ENCODE data around the gene CD320. TPM values are rescaled to one million over a fixed set of nuclear protein-coding genes. Genes with fewer than 3 reads are reported as not detected.

CD320 gene
- total and polyA plus RNA-seq, 2 experiments from 2014 or later = 53.8 to 91.4 TPM

DNA sequence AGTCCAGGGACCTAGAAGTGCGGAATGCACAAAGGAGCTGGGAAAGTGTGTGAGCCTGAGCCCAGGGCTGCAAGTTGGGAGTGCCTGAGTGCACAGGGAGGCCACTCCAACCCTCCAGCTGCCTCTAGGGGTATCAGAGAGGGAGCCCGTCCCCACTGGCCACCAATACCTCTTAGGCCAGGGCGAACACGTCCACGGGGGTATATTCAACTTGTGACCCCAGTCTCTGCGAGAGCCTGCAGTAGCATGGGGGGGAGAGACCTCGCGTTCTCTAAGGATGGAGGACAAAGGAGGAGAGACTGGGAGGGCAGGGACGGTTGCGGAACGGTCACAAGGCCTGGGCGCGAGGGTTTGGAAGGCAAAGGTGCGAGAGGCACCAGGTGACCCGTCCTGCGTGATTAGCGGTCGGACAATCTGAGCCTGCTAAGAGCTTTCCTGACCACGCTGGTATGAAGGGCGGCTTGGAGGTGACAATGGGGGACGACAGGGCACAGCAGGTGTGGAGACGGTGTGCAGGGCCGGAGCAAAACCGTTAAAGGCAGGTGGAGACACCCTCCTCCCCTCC, 676 bp downstream of the CD320 start:
- Histone ChIP-seq H3K9me2 (replicated peaks; ENCODE audit: insufficient read depth) (no peaks in the 10 kb centered on the region), H3K4me3 (peak overlapping the region; percentile 15), H3K27ac (peak overlapping the region; percentile 17), H3K9me3 (ENCODE audit: low read depth) (no peaks in the 10 kb centered on the region), H3K79me2 (peaks cover 6% of the 10 kb centered on the region), H3K27me3 (no peaks in the 10 kb centered on the region), H3K36me3 (replicated peaks; ENCODE audit: insufficient read depth, low read depth) (no peaks in the 10 kb centered on the region), H4K20me1 (ENCODE audit: insufficient read depth, poor library complexity, severe bottlenecking) (no peaks in the 10 kb centered on the region), H3K4me1 (ENCODE audit: insufficient read depth) (peaks cover 15% of the 10 kb centered on the region), H2AFZ (peak overlapping the region; percentile 27), H3K4me2 (peak overlapping the region; percentile 97)
- no peak for DNase-seq (ENCODE audit: low spot score)
- 11% methylated on average over 24 of the region's 24 CpGs for WGBS (ENCODE audit: low lambda C conversion rate, missing lambda C conversion rate)
- TF ChIP-seq, protein P1, sequence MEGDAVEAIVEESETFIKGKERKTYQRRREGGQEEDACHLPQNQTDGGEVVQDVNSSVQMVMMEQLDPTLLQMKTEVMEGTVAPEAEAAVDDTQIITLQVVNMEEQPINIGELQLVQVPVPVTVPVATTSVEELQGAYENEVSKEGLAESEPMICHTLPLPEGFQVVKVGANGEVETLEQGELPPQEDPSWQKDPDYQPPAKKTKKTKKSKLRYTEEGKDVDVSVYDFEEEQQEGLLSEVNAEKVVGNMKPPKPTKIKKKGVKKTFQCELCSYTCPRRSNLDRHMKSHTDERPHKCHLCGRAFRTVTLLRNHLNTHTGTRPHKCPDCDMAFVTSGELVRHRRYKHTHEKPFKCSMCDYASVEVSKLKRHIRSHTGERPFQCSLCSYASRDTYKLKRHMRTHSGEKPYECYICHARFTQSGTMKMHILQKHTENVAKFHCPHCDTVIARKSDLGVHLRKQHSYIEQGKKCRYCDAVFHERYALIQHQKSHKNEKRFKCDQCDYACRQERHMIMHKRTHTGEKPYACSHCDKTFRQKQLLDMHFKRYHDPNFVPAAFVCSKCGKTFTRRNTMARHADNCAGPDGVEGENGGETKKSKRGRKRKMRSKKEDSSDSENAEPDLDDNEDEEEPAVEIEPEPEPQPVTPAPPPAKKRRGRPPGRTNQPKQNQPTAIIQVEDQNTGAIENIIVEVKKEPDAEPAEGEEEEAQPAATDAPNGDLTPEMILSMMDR (IDR thresholded peaks at IDR 0.05; ENCODE audit: poor library complexity) = no peak
- TF ChIP-seq EZH2 (IDR thresholded peaks at IDR 0.05; ENCODE audit: borderline replicate concordance) (no peak), EZH2phosphoT487 (IDR thresholded peaks at IDR 0.05; ENCODE audit: low read depth, severe bottlenecking, unreplicated experiment) (no peak)

DNA sequence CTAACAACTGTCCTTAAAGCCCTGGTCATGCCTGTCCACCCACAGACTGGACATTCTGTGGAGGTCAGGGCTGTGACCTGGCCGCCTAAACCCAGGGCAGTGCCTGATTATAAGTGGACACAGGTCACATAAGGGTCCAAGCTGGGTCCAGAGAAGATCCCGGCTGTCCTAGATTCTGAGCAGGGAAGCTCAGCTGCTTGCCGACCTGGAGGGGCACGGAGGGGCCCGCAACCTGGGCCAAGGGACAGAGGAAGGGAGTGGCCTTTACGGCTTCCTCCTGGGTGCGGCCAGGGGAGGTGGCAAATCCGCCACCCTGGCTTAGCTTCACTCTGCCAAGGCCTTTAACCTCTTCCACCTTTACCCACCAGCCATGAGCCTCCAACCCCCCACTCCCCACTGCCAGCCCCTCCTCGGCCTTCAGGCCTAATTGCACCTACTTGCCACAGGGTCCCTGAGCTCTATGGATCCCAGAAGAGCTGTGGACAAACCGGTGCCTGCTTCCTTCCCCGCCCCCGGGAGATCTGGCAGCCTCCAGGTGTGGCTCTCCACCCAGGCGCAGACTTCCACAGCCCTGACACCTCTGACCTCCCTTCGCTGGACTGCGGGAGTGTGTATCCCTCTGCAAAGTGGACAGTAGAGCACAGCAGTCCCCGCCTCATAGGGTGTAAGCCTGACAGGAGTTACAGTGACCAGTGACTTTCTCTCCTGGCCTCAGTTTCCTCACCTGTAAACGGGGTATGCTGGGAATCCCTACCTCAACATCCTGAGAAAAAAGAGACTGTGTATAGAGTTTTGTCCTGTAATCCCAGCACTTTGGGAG, 1.7 kb downstream of the CD320 start:
- Histone ChIP-seq H3K4me1 (ENCODE audit: insufficient read depth) (peaks cover 15% of the 10 kb centered on the region), H3K9me2 (replicated peaks; ENCODE audit: insufficient read depth) (no peaks in the 10 kb centered on the region), H3K4me2 (no peak overlapping the region), H3K36me3 (replicated peaks; ENCODE audit: insufficient read depth, low read depth) (no peaks in the 10 kb centered on the region), H3K4me3 (no peak overlapping the region), H3K27ac (no peak overlapping the region), H3K9me3 (ENCODE audit: low read depth) (no peaks in the 10 kb centered on the region), H4K20me1 (ENCODE audit: insufficient read depth, poor library complexity, severe bottlenecking) (no peaks in the 10 kb centered on the region), H2AFZ (no peak overlapping the region), H3K27me3 (no peaks in the 10 kb centered on the region), H3K79me2 (peaks cover 6% of the 10 kb centered on the region)
- WGBS (ENCODE audit: low lambda C conversion rate, missing lambda C conversion rate) = 87% methylated on average over 17 of the region's 17 CpGs
- DNase-seq (ENCODE audit: low spot score) = no peak
- no peak for TF ChIP-seq EZH2 (IDR thresholded peaks at IDR 0.05; ENCODE audit: borderline replicate concordance)
- TF ChIP-seq EZH2phosphoT487 (IDR thresholded peaks at IDR 0.05; ENCODE audit: low read depth, severe bottlenecking, unreplicated experiment) = no peak
- TF ChIP-seq, protein P1 (IDR thresholded peaks at IDR 0.05; ENCODE audit: poor library complexity) = no peak

DNA sequence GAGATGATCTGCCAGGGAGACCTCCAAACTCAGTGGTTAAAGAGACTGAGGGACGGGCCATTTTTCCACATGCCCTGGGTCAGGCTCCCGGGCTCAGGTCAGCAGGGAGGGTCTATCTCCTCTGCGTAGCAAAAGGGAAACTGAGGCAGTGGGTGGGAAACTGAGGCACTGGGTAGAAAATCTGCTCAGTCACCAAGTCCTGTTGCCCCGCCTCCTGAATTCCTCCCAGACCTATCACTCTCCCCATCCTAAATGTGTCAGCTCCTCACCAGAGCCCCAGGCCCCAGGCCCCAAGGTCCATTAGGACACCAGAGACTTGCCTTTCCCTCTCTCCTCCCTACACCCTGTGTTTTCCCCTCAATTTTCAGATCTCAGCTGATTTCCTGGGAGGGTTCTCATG, 2.4 kb downstream of the CD320 start:
- H3K9me3 ChIP-seq (ENCODE audit: low read depth) = no peaks in the 10 kb centered on the region
- DNase-seq (ENCODE audit: low spot score) = no peak
- H3K4me1 ChIP-seq (ENCODE audit: insufficient read depth) = peaks cover 15% of the 10 kb centered on the region
- no peaks in the 10 kb centered on the region for H3K36me3 ChIP-seq (replicated peaks; ENCODE audit: insufficient read depth, low read depth)
- H3K79me2 ChIP-seq = peaks cover 6% of the 10 kb centered on the region
- no peaks in the 10 kb centered on the region for H3K27me3 ChIP-seq
- no peaks in the 10 kb centered on the region for H3K9me2 ChIP-seq (replicated peaks; ENCODE audit: insufficient read depth)
- H2AFZ ChIP-seq = no peak overlapping the region
- H4K20me1 ChIP-seq (ENCODE audit: insufficient read depth, poor library complexity, severe bottlenecking) = no peaks in the 10 kb centered on the region
- H3K4me2 ChIP-seq = no peak overlapping the region
- H3K4me3 ChIP-seq = no peak overlapping the region
- H3K27ac ChIP-seq = no peak overlapping the region
- 84% methylated on average over 4 of the region's 4 CpGs for WGBS (ENCODE audit: low lambda C conversion rate, missing lambda C conversion rate)
- no peak for TF ChIP-seq EZH2phosphoT487 (IDR thresholded peaks at IDR 0.05; ENCODE audit: low read depth, severe bottlenecking, unreplicated experiment)
- TF ChIP-seq, protein P1 (IDR thresholded peaks at IDR 0.05; ENCODE audit: poor library complexity) = no peak
- no peak for TF ChIP-seq EZH2 (IDR thresholded peaks at IDR 0.05; ENCODE audit: borderline replicate concordance)
